SK-N-SH treated with all-trans-retinoic acid at 6 μM for 48 hours (cell line): ENCODE measurements around the gene SIL1.

ENCODE experiments used
- CSDC2 ChIP-seq: fragments of 250-450 bp; sonication (Bioruptor Pico); IDR thresholded peaks from 2 replicates; pipeline ENCODE4 v1.5.0; 2020; ENCODE audit warnings: mild to moderate bottlenecking, moderate library complexity
- PATZ1 ChIP-seq: fragments of 250-450 bp; sonication (Bioruptor Pico); IDR thresholded peaks from 2 replicates; pipeline ENCODE4 v1.8.0; 2020; ENCODE audit warnings: mild to moderate bottlenecking, moderate library complexity, borderline replicate concordance
- SNAI2 ChIP-seq: fragments of 250-450 bp; sonication (Bioruptor Pico); IDR thresholded peaks from 2 replicates; pipeline ENCODE4 v1.5.0; 2020; ENCODE audit warnings: mild to moderate bottlenecking, moderate library complexity
- TSHZ2 ChIP-seq: fragments of 250-450 bp; sonication (Bioruptor Pico); IDR thresholded peaks from 2 replicates; pipeline ENCODE4 v1.5.0; 2020; ENCODE audit warnings: mild to moderate bottlenecking, moderate library complexity
- ZNF8 ChIP-seq: fragments of 450-650 bp; formaldehyde crosslinking; IDR thresholded peaks from 2 replicates; pipeline ENCODE4 v1.5.0; 2020; ENCODE audit warnings: mild to moderate bottlenecking, moderate library complexity
- TF ChIP-seq, protein P1 (sequence below): fragments of 250-450 bp; sonication (Bioruptor Pico); IDR thresholded peaks from 2 replicates; pipeline ENCODE4 v1.5.1; 2021; ENCODE audit warnings: mild to moderate bottlenecking, moderate library complexity

GRCh38 chr5:139148306-139148705 is 49.9 kb downstream of the SIL1 start:
- TF ChIP-seq PATZ1 (CRISPR knock-in tag): no peak
- no peak for TF ChIP-seq ZNF8 (CRISPR knock-in tag)
- TF ChIP-seq TSHZ2 (CRISPR knock-in tag): no peak
- no peak for TF ChIP-seq CSDC2 (CRISPR knock-in tag)
- TF ChIP-seq, protein P1, sequence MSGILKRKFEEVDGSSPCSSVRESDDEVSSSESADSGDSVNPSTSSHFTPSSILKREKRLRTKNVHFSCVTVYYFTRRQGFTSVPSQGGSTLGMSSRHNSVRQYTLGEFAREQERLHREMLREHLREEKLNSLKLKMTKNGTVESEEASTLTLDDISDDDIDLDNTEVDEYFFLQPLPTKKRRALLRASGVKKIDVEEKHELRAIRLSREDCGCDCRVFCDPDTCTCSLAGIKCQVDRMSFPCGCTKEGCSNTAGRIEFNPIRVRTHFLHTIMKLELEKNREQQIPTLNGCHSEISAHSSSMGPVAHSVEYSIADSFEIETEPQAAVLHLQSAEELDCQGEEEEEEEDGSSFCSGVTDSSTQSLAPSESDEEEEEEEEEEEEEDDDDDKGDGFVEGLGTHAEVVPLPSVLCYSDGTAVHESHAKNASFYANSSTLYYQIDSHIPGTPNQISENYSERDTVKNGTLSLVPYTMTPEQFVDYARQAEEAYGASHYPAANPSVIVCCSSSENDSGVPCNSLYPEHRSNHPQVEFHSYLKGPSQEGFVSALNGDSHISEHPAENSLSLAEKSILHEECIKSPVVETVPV (CRISPR knock-in tag): no peak
- TF ChIP-seq SNAI2 (CRISPR knock-in tag): no peak
